ENCODE measurements around the gene PSAP. TPM values are rescaled to one million over a fixed set of nuclear protein-coding genes. Genes with fewer than 3 reads are reported as not detected.

Gene PSAP
- total and polyA plus RNA-seq, 4 donors = 255 to 671 (median 472) TPM

DNA sequence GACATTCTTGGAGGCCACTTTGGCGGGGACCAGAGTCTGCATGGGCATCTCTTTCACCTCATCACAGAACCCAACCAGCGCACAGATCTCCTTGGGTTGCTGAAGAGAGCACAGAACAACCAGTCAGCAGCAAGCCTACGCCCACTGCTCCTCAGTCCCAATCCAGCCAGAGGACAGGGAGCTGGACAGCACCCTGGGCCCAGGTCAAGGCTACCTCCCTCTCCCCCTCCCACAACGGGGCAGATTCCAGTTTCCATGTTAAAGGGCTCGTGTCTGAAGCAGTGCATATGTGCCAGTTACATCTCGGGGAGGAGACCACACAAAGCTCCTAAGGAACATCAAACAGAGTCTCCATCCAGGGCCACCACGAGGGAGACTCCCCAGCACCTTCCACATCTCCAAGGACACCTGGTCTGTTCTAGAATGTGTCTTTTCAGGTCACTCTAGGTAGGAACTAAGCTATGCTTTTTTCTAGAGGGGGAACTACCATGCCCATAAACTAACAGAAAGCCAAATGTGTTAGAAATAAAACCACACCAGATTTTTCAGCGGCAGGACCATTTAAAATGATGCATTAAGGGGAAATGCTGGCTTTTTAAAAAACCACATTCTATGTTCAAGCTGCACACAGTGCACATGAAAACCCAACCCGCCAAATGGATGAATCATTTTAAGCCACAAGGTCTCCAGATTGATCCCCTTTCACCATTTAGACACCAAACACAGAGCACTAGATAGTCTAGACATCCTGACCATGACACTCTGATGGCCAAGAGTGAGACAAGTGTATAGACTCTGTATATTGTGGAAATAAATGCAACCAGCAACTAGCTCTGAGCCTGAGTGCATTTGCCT, 28.9 kb downstream of the PSAP start:
- H3K36me3 ChIP-seq (ENCODE audit: control insufficient read depth in 4 of 4, insufficient read depth in 3 of 4, low read depth in 1 of 4, low read length in 3 of 4) = peaks cover 28 to 92% (median 83%) of the 10 kb centered on the region in 4 donors
- WGBS = 79% methylated on average over 9 of the region's 9 CpGs
- no peaks in the 10 kb centered on the region for H3K9me3 ChIP-seq (ENCODE audit: control insufficient read depth in 4 of 4, low read length in 3 of 4)
- no peak overlapping the region for H3K27ac ChIP-seq (ENCODE audit: low read depth in 1 of 2, low read length in 2 of 2)
- no peak for DNase-seq (ENCODE audit: low spot score)
- no peak overlapping the region for H3K4me3 ChIP-seq (ENCODE audit: low read depth in 1 of 3, low read length in 3 of 3)
- no peak overlapping the region for H3K9ac ChIP-seq (ENCODE audit: low read depth in 1 of 2, low read length in 2 of 2)
- TF ChIP-seq, protein P1, sequence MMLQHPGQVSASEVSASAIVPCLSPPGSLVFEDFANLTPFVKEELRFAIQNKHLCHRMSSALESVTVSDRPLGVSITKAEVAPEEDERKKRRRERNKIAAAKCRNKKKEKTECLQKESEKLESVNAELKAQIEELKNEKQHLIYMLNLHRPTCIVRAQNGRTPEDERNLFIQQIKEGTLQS (IDR thresholded peaks at IDR 0.05) = no peak
- no peak for TF ChIP-seq RAD21 (IDR thresholded peaks at IDR 0.05)
- TF ChIP-seq REST (IDR thresholded peaks at IDR 0.05) = no peak
- H3K4me1 ChIP-seq (ENCODE audit: control insufficient read depth in 4 of 4, insufficient read depth in 4 of 4, low read length in 3 of 4) = no peaks in the 10 kb centered on the region
- no peaks in the 10 kb centered on the region for H3K27me3 ChIP-seq (ENCODE audit: control insufficient read depth in 4 of 4, insufficient read depth in 4 of 4, low read length in 3 of 4)

GRCh38 chr10:71820966-71821365, 30.1 kb downstream of the PSAP start:
- Histone ChIP-seq H3K27ac (ENCODE audit: low read depth in 1 of 2, low read length in 2 of 2) (no peak overlapping the region), H3K36me3 (ENCODE audit: control insufficient read depth in 4 of 4, insufficient read depth in 3 of 4, low read depth in 1 of 4, low read length in 3 of 4) (peaks cover 24 to 95% (median 80%) of the 10 kb centered on the region in 4 donors), H3K9ac (ENCODE audit: low read depth in 1 of 2, low read length in 2 of 2) (no peak overlapping the region), H3K27me3 (ENCODE audit: control insufficient read depth in 4 of 4, insufficient read depth in 4 of 4, low read length in 3 of 4) (no peaks in the 10 kb centered on the region), H3K4me1 (ENCODE audit: control insufficient read depth in 4 of 4, insufficient read depth in 4 of 4, low read length in 3 of 4) (no peaks in the 10 kb centered on the region), H3K4me3 (ENCODE audit: low read depth in 1 of 3, low read length in 3 of 3) (no peak overlapping the region), H3K9me3 (ENCODE audit: control insufficient read depth in 4 of 4, low read length in 3 of 4) (no peaks in the 10 kb centered on the region)
- TF ChIP-seq FOXA1 (IDR thresholded peaks at IDR 0.05) (no peak), FOXA2 (IDR thresholded peaks at IDR 0.05) (no peak)
- TF ChIP-seq, protein P2, sequence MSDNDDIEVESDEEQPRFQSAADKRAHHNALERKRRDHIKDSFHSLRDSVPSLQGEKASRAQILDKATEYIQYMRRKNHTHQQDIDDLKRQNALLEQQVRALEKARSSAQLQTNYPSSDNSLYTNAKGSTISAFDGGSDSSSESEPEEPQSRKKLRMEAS (IDR thresholded peaks at IDR 0.05) = no peak
- no peak for DNase-seq (ENCODE audit: low spot score)
- WGBS = 86% methylated on average over 8 of the region's 8 CpGs

DNA sequence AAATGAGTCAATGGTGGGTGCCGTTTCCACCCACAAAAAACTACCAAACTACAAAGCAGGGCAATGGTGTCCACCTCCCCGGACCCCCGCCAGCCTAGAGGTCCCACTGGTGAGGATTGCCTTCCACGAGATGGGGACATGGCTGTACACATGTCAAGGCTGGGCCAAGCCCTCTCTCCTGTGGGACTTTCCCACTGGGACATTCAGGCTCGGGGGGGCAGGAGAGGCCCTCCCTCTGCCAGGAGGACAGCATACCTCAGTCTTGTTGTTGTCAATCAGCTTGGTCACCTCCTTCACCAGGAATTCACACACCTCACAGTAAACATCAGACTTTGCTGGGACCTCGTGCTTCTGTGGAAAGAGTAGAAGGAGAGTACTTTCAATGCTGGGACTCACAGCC, 31.1 kb downstream of the PSAP start:
- Histone ChIP-seq H3K36me3 (ENCODE audit: control insufficient read depth in 4 of 4, insufficient read depth in 3 of 4, low read depth in 1 of 4, low read length in 3 of 4) (peaks cover 26 to 92% (median 73%) of the 10 kb centered on the region in 4 donors), H3K27ac (ENCODE audit: low read depth in 1 of 2, low read length in 2 of 2) (no peak overlapping the region), H3K9ac (ENCODE audit: low read depth in 1 of 2, low read length in 2 of 2) (no peak overlapping the region), H3K4me3 (ENCODE audit: low read depth in 1 of 3, low read length in 3 of 3) (no peak overlapping the region), H3K27me3 (ENCODE audit: control insufficient read depth in 4 of 4, insufficient read depth in 4 of 4, low read length in 3 of 4) (no peaks in the 10 kb centered on the region), H3K9me3 (ENCODE audit: control insufficient read depth in 4 of 4, low read length in 3 of 4) (no peaks in the 10 kb centered on the region), H3K4me1 (ENCODE audit: control insufficient read depth in 4 of 4, insufficient read depth in 4 of 4, low read length in 3 of 4) (no peaks in the 10 kb centered on the region)
- 88% methylated on average over 6 of the region's 6 CpGs for WGBS
- DNase-seq (ENCODE audit: low spot score) = no peak
- TF ChIP-seq HNF4A (conservative IDR thresholded peaks at IDR 0.05) (no peak), FOXA1 (IDR thresholded peaks at IDR 0.05) (no peak), RAD21 (IDR thresholded peaks at IDR 0.05) (no peak), REST (IDR thresholded peaks at IDR 0.05) (no peak), GABPA (IDR thresholded peaks at IDR 0.05 in 1 of 2, conservative IDR thresholded peaks at IDR 0.05 in 1 of 2) (no peak), JUND (IDR thresholded peaks at IDR 0.05) (no peak), FOXA2 (IDR thresholded peaks at IDR 0.05) (no peak), RXRA (IDR thresholded peaks at IDR 0.05) (no peak), TAF1 (conservative IDR thresholded peaks at IDR 0.05) (no peak), HNF4G (IDR thresholded peaks at IDR 0.05) (no peak), YY1 (IDR thresholded peaks at IDR 0.05) (no peak)
- TF ChIP-seq, protein P1 (IDR thresholded peaks at IDR 0.05) = no peak
- TF ChIP-seq, protein P3, sequence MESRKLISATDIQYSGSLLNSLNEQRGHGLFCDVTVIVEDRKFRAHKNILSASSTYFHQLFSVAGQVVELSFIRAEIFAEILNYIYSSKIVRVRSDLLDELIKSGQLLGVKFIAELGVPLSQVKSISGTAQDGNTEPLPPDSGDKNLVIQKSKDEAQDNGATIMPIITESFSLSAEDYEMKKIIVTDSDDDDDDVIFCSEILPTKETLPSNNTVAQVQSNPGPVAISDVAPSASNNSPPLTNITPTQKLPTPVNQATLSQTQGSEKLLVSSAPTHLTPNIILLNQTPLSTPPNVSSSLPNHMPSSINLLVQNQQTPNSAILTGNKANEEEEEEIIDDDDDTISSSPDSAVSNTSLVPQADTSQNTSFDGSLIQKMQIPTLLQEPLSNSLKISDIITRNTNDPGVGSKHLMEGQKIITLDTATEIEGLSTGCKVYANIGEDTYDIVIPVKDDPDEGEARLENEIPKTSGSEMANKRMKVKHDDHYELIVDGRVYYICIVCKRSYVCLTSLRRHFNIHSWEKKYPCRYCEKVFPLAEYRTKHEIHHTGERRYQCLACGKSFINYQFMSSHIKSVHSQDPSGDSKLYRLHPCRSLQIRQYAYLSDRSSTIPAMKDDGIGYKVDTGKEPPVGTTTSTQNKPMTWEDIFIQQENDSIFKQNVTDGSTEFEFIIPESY (IDR thresholded peaks at IDR 0.05) = no peak
- TF ChIP-seq, protein P2 (IDR thresholded peaks at IDR 0.05) = no peak

All from liver (tissue), 9 donors.